Measurements from ENCODE around the gene LARGE1.

GRCh38 chr22:33746501-33746928 is 173.8 kb downstream of the LARGE1 start:
- no peak for TF ChIP-seq E2F2 (CRISPR knock-in tag; IDR thresholded peaks at IDR 0.05; ENCODE audit: borderline replicate concordance)
- no peak for TF ChIP-seq ZNF777 (CRISPR knock-in tag; IDR thresholded peaks at IDR 0.05)
- no peak for TF ChIP-seq KDM2A (CRISPR knock-in tag; IDR thresholded peaks at IDR 0.05; ENCODE audit: borderline replicate concordance, low read depth)
- TF ChIP-seq CTCF (CRISPR knock-in tag; IDR thresholded peaks at IDR 0.05) = no peak
- TF ChIP-seq MAX (IDR thresholded peaks at IDR 0.05) = no peak
- TF ChIP-seq E2F5 (CRISPR knock-in tag; conservative IDR thresholded peaks at IDR 0.05) = no peak
- TF ChIP-seq SMAD9 (CRISPR knock-in tag; IDR thresholded peaks at IDR 0.05) = no peak
- TF ChIP-seq ZSCAN30 (CRISPR knock-in tag; IDR thresholded peaks at IDR 0.05) = no peak
